Prostate gland (tissue), 2 donors: Measurements from ENCODE around the gene NEGR1.

Experiments used
- POLR2A ChIP-seq: fragments of 450-650 bp; IDR thresholded peaks from one replicate; pipeline ENCODE4 v1.6.1; 2016; ENCODE audit warnings: antibody characterized with exemption, mild to moderate bottlenecking
- TF ChIP-seq, protein P1 (sequence below), 4 experiments: fragments of 200-600 bp in 2 of 4; fragments of 450-650 bp in 2 of 4; sonication (generic) in 2 of 4; IDR thresholded peaks; 1 replicate in 3 of 4; 2 replicates in 1 of 4; pipeline ENCODE4 v1.5.1; 2016 to 2019; ENCODE audit warnings: antibody characterized with exemption in 4 of 4, mild to moderate bottlenecking in 2 of 4, moderate library complexity in 2 of 4

GRCh38 chr1:71465093-71465492 lies 817.2 kb downstream of the NEGR1 start:
- no peak for TF ChIP-seq POLR2A
- TF ChIP-seq, protein P1, sequence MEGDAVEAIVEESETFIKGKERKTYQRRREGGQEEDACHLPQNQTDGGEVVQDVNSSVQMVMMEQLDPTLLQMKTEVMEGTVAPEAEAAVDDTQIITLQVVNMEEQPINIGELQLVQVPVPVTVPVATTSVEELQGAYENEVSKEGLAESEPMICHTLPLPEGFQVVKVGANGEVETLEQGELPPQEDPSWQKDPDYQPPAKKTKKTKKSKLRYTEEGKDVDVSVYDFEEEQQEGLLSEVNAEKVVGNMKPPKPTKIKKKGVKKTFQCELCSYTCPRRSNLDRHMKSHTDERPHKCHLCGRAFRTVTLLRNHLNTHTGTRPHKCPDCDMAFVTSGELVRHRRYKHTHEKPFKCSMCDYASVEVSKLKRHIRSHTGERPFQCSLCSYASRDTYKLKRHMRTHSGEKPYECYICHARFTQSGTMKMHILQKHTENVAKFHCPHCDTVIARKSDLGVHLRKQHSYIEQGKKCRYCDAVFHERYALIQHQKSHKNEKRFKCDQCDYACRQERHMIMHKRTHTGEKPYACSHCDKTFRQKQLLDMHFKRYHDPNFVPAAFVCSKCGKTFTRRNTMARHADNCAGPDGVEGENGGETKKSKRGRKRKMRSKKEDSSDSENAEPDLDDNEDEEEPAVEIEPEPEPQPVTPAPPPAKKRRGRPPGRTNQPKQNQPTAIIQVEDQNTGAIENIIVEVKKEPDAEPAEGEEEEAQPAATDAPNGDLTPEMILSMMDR (IDR thresholded peaks at IDR 0.05), result no peak
